Uterus (tissue), 2 donors: Measurements from ENCODE around the gene CSNK2A1.

ENCODE experiments used
- CTCF ChIP-seq, 4 experiments: fragments of 200-600 bp in 2 of 4; fragments of 450-650 bp in 2 of 4; sonication (generic) in 2 of 4; IDR thresholded peaks; one replicate each; pipeline ENCODE4 v1.5.1; 2016 to 2019; ENCODE audit warnings: antibody characterized with exemption in 4 of 4, mild to moderate bottlenecking in 2 of 4, moderate library complexity in 1 of 4
- POLR2A ChIP-seq, 2 donors: fragments of 450-650 bp; IDR thresholded peaks; one replicate each; pipeline ENCODE4 v1.6.1; 2016; ENCODE audit warnings: antibody characterized with exemption in 2 of 2, mild to moderate bottlenecking in 1 of 2, moderate library complexity in 1 of 2

- TF ChIP-seq CTCF (IDR thresholded peaks at IDR 0.05) = no peak
- TF ChIP-seq POLR2A (IDR thresholded peaks at IDR 0.05) = no peak
Measured at GRCh38 chr20:572727-573126, 29.1 kb upstream of the CSNK2A1 start.
